GM18498 (cell line): Measurements from ENCODE around the gene NLRC5.
"Not testable (repeated sequence)": the region's sequence is repeated elsewhere in the genome, so short reads cannot be mapped to it uniquely, and the experiment has no call there.

Experiments used
- ATAC-seq: cut with Tn5 transposase; IDR thresholded peaks from one replicate; pipeline ENCODE4 v1.9.1; 2021; ENCODE audit warnings: mild to moderate bottlenecking, moderate library complexity; ENCODE audit not compliant: unreplicated experiment

The NLRC5 gene

GRCh38 chr16:56980792-56981724 lies 8.3 kb upstream of the NLRC5 start:
- ATAC-seq, result peak; percentile 42

GRCh38 chr16:56981729-56982271 lies 7.6 kb upstream of the NLRC5 start:
- no peak for ATAC-seq

- no peak for ATAC-seq
Measured at GRCh38 chr16:56982695-56983094, 6.7 kb upstream of the NLRC5 start.

GRCh38 chr16:56983211-56983751 lies 6.1 kb upstream of the NLRC5 start:
- no peak for ATAC-seq

- ATAC-seq, result no peak
Measured at GRCh38 chr16:56984639-56985038, 4.7 kb upstream of the NLRC5 start.

- no peak for ATAC-seq
Measured at GRCh38 chr16:56985288-56985961, 3.9 kb upstream of the NLRC5 start.

GRCh38 chr16:56985962-56986360 lies 3.4 kb upstream of the NLRC5 start:
- no peak for ATAC-seq

GRCh38 chr16:56986361-56986760 lies 3.0 kb upstream of the NLRC5 start:
- ATAC-seq, result no peak

- not testable (repeated sequence) for ATAC-seq
Measured at GRCh38 chr16:56986908-56987307, 2.4 kb upstream of the NLRC5 start.

- no peak for ATAC-seq
Measured at GRCh38 chr16:56987692-56988091, 1.7 kb upstream of the NLRC5 start.

GRCh38 chr16:56988161-56988947 lies 1.0 kb upstream of the NLRC5 start:
- ATAC-seq, result no peak

GRCh38 chr16:56989988-56990387 lies 631 bp downstream of the NLRC5 start:
- ATAC-seq, result no peak

- no peak for ATAC-seq
Measured at GRCh38 chr16:56990407-56991286, 1.3 kb downstream of the NLRC5 start.

- ATAC-seq, result not testable (repeated sequence)
Measured at GRCh38 chr16:56992431-56992830, 3.1 kb downstream of the NLRC5 start.

- ATAC-seq, result no peak
Measured at GRCh38 chr16:56993204-56993603, 3.8 kb downstream of the NLRC5 start.

- ATAC-seq, result no peak
Measured at GRCh38 chr16:56994311-56994710, 5.0 kb downstream of the NLRC5 start.

GRCh38 chr16:56995136-56995805 lies 5.9 kb downstream of the NLRC5 start:
- ATAC-seq, result no peak

- ATAC-seq, result no peak
Measured at GRCh38 chr16:56997264-56997663, 7.9 kb downstream of the NLRC5 start.

GRCh38 chr16:56997931-56998330 lies 8.6 kb downstream of the NLRC5 start:
- no peak for ATAC-seq
